ENCODE results near the gene SPON1. TPM values are rescaled to one million over a fixed set of nuclear protein-coding genes. Genes with fewer than 3 reads are reported as not detected.

The SPON1 gene
- total RNA-seq, 1 experiment from 2014 or later: 6.4 TPM

GRCh38 chr11:14181121-14181520 is 218.6 kb downstream of the SPON1 start:
- POLR2A ChIA-PET: no interaction called here

More at GRCh38 chr11:14181121-14181520, 218.6 kb downstream of the SPON1 start:
- CTCF ChIA-PET: no interaction called here
- ATAC-seq: no peak
- Mint-ChIP-seq H3K9me3 (no peaks in the 10 kb centered on the region), H3K36me3 (no peaks in the 10 kb centered on the region), H3K27ac (no peak overlapping the region), H3K27me3 (ENCODE audit: low read depth) (no peaks in the 10 kb centered on the region), H3K4me3 (no peak overlapping the region), H3K4me1 (peaks cover 19% of the 10 kb centered on the region)
- TF ChIP-seq ZNF219 (CRISPR knock-in tag; IDR thresholded peaks at IDR 0.05; ENCODE audit: borderline replicate concordance) (no peak), JAZF1 (CRISPR knock-in tag; IDR thresholded peaks at IDR 0.05) (no peak), STAT6 (CRISPR knock-in tag; conservative IDR thresholded peaks at IDR 0.05; ENCODE audit: low read depth) (no peak), NFE2L1 (CRISPR knock-in tag; IDR thresholded peaks at IDR 0.05) (no peak), RORB (CRISPR knock-in tag; IDR thresholded peaks at IDR 0.05) (no peak), ATF3 (CRISPR knock-in tag; conservative IDR thresholded peaks at IDR 0.05) (no peak), TCF7 (CRISPR knock-in tag; IDR thresholded peaks at IDR 0.05; ENCODE audit: low read depth) (no peak), ZSCAN18 (CRISPR knock-in tag; IDR thresholded peaks at IDR 0.05) (no peak), RELA (CRISPR knock-in tag; IDR thresholded peaks at IDR 0.05; ENCODE audit: borderline replicate concordance) (no peak), ZNF532 (CRISPR knock-in tag; IDR thresholded peaks at IDR 0.05; ENCODE audit: borderline replicate concordance) (no peak), USF2 (CRISPR knock-in tag; IDR thresholded peaks at IDR 0.05) (no peak), ZNF423 (CRISPR knock-in tag; IDR thresholded peaks at IDR 0.05) (no peak), AFF4 (CRISPR knock-in tag; IDR thresholded peaks at IDR 0.05; ENCODE audit: borderline replicate concordance) (no peak), CBFB (CRISPR knock-in tag; IDR thresholded peaks at IDR 0.05; ENCODE audit: low read depth) (no peak), MXD4 (CRISPR knock-in tag; IDR thresholded peaks at IDR 0.05; ENCODE audit: borderline replicate concordance) (no peak), TP53 (CRISPR knock-in tag; IDR thresholded peaks at IDR 0.05) (no peak), CREM (CRISPR knock-in tag; IDR thresholded peaks at IDR 0.05) (no peak), USF1 (CRISPR knock-in tag; IDR thresholded peaks at IDR 0.05) (no peak), HMGA2 (CRISPR knock-in tag; IDR thresholded peaks at IDR 0.05) (no peak), ZNF232 (CRISPR knock-in tag; IDR thresholded peaks at IDR 0.05) (no peak)
- DNase-seq (ENCODE audit: low spot score): no peak
